Measurements from ENCODE around the gene MCC. TPM values are rescaled to one million over a fixed set of nuclear protein-coding genes. Genes with fewer than 3 reads are reported as not detected.

MCC gene
- polyA plus RNA-seq, 1 donor (not counting 4 experiments of a cell fraction or from before 2014, with no cell fraction given), result 24.6 TPM

- Histone ChIP-seq H2AFZ (ENCODE audit: control insufficient read depth, low read length) (no peak overlapping the region), H3K4me2 (ENCODE audit: control insufficient read depth, extremely low read depth, insufficient read depth, low read depth, low read length) (no peak overlapping the region), H3K9ac (ENCODE audit: control insufficient read depth, extremely low read depth, insufficient read depth, low read length) (no peak overlapping the region), H3K27me3 (ENCODE audit: control insufficient read depth, extremely low read depth, insufficient read depth, low read length) (no peaks in the 10 kb centered on the region), H3K9me3 (ENCODE audit: control insufficient read depth, low read depth, low read length) (no peaks in the 10 kb centered on the region), H3K4me1 (ENCODE audit: control insufficient read depth, extremely low read depth, insufficient read depth, low read length) (peaks cover 17% of the 10 kb centered on the region), H3K9me1 (ENCODE audit: control insufficient read depth, extremely low read depth, insufficient read depth, low read length) (peaks cover 3% of the 10 kb centered on the region), H3K27ac (ENCODE audit: control insufficient read depth, insufficient read depth, low read length) (no peak overlapping the region), H3K4me3 (ENCODE audit: control insufficient read depth in 2 of 3, extremely low read depth in 1 of 3, insufficient read depth in 2 of 3, low read depth in 1 of 3, low read length in 3 of 3) (no peak overlapping the region), H3K79me2 (ENCODE audit: control insufficient read depth, insufficient read depth, low read length) (peaks cover 16% of the 10 kb centered on the region), H3K36me3 (ENCODE audit: control insufficient read depth in 2 of 2, extremely low read depth in 1 of 2, insufficient read depth in 2 of 2, low read length in 2 of 2) (no peaks in the 10 kb centered on the region), H4K20me1 (ENCODE audit: control insufficient read depth, extremely low read depth, insufficient read depth, low read length) (no peaks in the 10 kb centered on the region)
- TF ChIP-seq EZH2 (IDR thresholded peaks at IDR 0.05; ENCODE audit: low read length) (no peak), CTCF (optimal IDR thresholded peaks at IDR 0.05 in 1 of 3, IDR thresholded peaks at IDR 0.05 in 1 of 3, conservative IDR thresholded peaks at IDR 0.05 in 1 of 3; ENCODE audit: extremely low read depth in 1 of 3, insufficient read depth in 2 of 3, low read length in 3 of 3) (no peak)
- no peak for FAIRE-seq
- no peak for DNase-seq (ENCODE audit: low read depth, low spot score)
- dilution Hi-C loops (cut with MboI; ENCODE audit: extremely low pct_ligation_motif_present, low sequenced_read_pairs), result no loop called here
Measured at GRCh38 chr5:113125371-113125770, 362.9 kb downstream of the MCC start.

- TF ChIP-seq EZH2 (IDR thresholded peaks at IDR 0.05; ENCODE audit: low read length), result no peak
- DNase-seq (ENCODE audit: low read depth, low spot score), result no peak
- no peaks in the 10 kb centered on the region for H4K20me1 ChIP-seq (ENCODE audit: control insufficient read depth, extremely low read depth, insufficient read depth, low read length)
- H3K9ac ChIP-seq (ENCODE audit: control insufficient read depth, extremely low read depth, insufficient read depth, low read length), result no peak overlapping the region
- no peak for FAIRE-seq
- H3K79me2 ChIP-seq (ENCODE audit: control insufficient read depth, insufficient read depth, low read length), result peaks cover 16% of the 10 kb centered on the region
- H3K9me3 ChIP-seq (ENCODE audit: control insufficient read depth, low read depth, low read length), result no peaks in the 10 kb centered on the region
- peaks cover 3% of the 10 kb centered on the region for H3K9me1 ChIP-seq (ENCODE audit: control insufficient read depth, extremely low read depth, insufficient read depth, low read length)
- H3K4me2 ChIP-seq (ENCODE audit: control insufficient read depth, extremely low read depth, insufficient read depth, low read depth, low read length), result no peak overlapping the region
- no peaks in the 10 kb centered on the region for H3K36me3 ChIP-seq (ENCODE audit: control insufficient read depth in 2 of 2, extremely low read depth in 1 of 2, insufficient read depth in 2 of 2, low read length in 2 of 2)
- no peaks in the 10 kb centered on the region for H3K27me3 ChIP-seq (ENCODE audit: control insufficient read depth, extremely low read depth, insufficient read depth, low read length)
- H2AFZ ChIP-seq (ENCODE audit: control insufficient read depth, low read length), result no peak overlapping the region
- no peak overlapping the region for H3K4me3 ChIP-seq (ENCODE audit: control insufficient read depth in 2 of 3, extremely low read depth in 1 of 3, insufficient read depth in 2 of 3, low read depth in 1 of 3, low read length in 3 of 3)
- H3K4me1 ChIP-seq (ENCODE audit: control insufficient read depth, extremely low read depth, insufficient read depth, low read length), result peaks cover 17% of the 10 kb centered on the region
- no peak overlapping the region for H3K27ac ChIP-seq (ENCODE audit: control insufficient read depth, insufficient read depth, low read length)
- dilution Hi-C loops (cut with MboI; ENCODE audit: extremely low pct_ligation_motif_present, low sequenced_read_pairs), result no loop called here
Measured at GRCh38 chr5:113124914-113125313, 363.3 kb downstream of the MCC start.

- peaks cover 3% of the 10 kb centered on the region for H3K9me1 ChIP-seq (ENCODE audit: control insufficient read depth, extremely low read depth, insufficient read depth, low read length)
- no peak overlapping the region for H3K4me3 ChIP-seq (ENCODE audit: control insufficient read depth in 2 of 3, extremely low read depth in 1 of 3, insufficient read depth in 2 of 3, low read depth in 1 of 3, low read length in 3 of 3)
- no peaks in the 10 kb centered on the region for H3K27me3 ChIP-seq (ENCODE audit: control insufficient read depth, extremely low read depth, insufficient read depth, low read length)
- no peak overlapping the region for H2AFZ ChIP-seq (ENCODE audit: control insufficient read depth, low read length)
- H3K9ac ChIP-seq (ENCODE audit: control insufficient read depth, extremely low read depth, insufficient read depth, low read length), result no peak overlapping the region
- no peaks in the 10 kb centered on the region for H4K20me1 ChIP-seq (ENCODE audit: control insufficient read depth, extremely low read depth, insufficient read depth, low read length)
- peaks cover 17% of the 10 kb centered on the region for H3K4me1 ChIP-seq (ENCODE audit: control insufficient read depth, extremely low read depth, insufficient read depth, low read length)
- no peaks in the 10 kb centered on the region for H3K36me3 ChIP-seq (ENCODE audit: control insufficient read depth in 2 of 2, extremely low read depth in 1 of 2, insufficient read depth in 2 of 2, low read length in 2 of 2)
- TF ChIP-seq CTCF (optimal IDR thresholded peaks at IDR 0.05 in 1 of 3, IDR thresholded peaks at IDR 0.05 in 1 of 3, conservative IDR thresholded peaks at IDR 0.05 in 1 of 3; ENCODE audit: extremely low read depth in 1 of 3, insufficient read depth in 2 of 3, low read length in 3 of 3), result no peak
- no peak for TF ChIP-seq EZH2 (IDR thresholded peaks at IDR 0.05; ENCODE audit: low read length)
- dilution Hi-C loops (cut with MboI; ENCODE audit: extremely low pct_ligation_motif_present, low sequenced_read_pairs), result no loop called here
- no peak overlapping the region for H3K4me2 ChIP-seq (ENCODE audit: control insufficient read depth, extremely low read depth, insufficient read depth, low read depth, low read length)
- no peaks in the 10 kb centered on the region for H3K9me3 ChIP-seq (ENCODE audit: control insufficient read depth, low read depth, low read length)
- H3K27ac ChIP-seq (ENCODE audit: control insufficient read depth, insufficient read depth, low read length), result no peak overlapping the region
- peaks cover 20% of the 10 kb centered on the region for H3K79me2 ChIP-seq (ENCODE audit: control insufficient read depth, insufficient read depth, low read length)
- FAIRE-seq, result no peak
- DNase-seq (ENCODE audit: low read depth, low spot score), result no peak
Measured at GRCh38 chr5:113124265-113124664, 364.0 kb downstream of the MCC start.
